ENCODE data around the gene BORCS8.

- TF ChIP-seq, protein P1, sequence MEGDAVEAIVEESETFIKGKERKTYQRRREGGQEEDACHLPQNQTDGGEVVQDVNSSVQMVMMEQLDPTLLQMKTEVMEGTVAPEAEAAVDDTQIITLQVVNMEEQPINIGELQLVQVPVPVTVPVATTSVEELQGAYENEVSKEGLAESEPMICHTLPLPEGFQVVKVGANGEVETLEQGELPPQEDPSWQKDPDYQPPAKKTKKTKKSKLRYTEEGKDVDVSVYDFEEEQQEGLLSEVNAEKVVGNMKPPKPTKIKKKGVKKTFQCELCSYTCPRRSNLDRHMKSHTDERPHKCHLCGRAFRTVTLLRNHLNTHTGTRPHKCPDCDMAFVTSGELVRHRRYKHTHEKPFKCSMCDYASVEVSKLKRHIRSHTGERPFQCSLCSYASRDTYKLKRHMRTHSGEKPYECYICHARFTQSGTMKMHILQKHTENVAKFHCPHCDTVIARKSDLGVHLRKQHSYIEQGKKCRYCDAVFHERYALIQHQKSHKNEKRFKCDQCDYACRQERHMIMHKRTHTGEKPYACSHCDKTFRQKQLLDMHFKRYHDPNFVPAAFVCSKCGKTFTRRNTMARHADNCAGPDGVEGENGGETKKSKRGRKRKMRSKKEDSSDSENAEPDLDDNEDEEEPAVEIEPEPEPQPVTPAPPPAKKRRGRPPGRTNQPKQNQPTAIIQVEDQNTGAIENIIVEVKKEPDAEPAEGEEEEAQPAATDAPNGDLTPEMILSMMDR (IDR thresholded peaks at IDR 0.05) = no peak
- TF ChIP-seq POLR2A (IDR thresholded peaks at IDR 0.05) = no peak
These were observed 44.6 kb downstream of the BORCS8 start for GRCh38 chr19:19147344-19147743.

All from prostate gland (tissue), 2 donors.